GM10248 (cell line): ENCODE results near the gene CACNA1I.

Experiments used
- CTCF ChIA-PET: fragments of 300-600 bp; sonication (Branson Sonifier 250); formaldehyde crosslinking; extraction: SDS; loops from one replicate; lab custom pipeline; 2021; ENCODE audit warnings: antibody characterized with exemption; lab: Yijun Ruan, JAX
- POLR2A ChIA-PET: fragments of 350-650 bp; sonication (Branson Sonifier 250); formaldehyde crosslinking; extraction: SDS; loops from one replicate; lab custom pipeline; 2020; ENCODE audit warnings: antibody characterized with exemption; lab: Yijun Ruan, JAX
- DNase-seq: peaks from one replicate; pipeline ENCODE4 v3.0.0; 2012; ENCODE audit errors: extremely low spot score
- CTCF ChIP-seq: IDR thresholded peaks from 2 replicates; pipeline ENCODE4 v1.5.1; 2012; ENCODE audit warnings: mild to moderate bottlenecking, low read depth; ENCODE audit errors: extremely low read depth, missing control alignments, control extremely low read depth

The CACNA1I gene

DNA sequence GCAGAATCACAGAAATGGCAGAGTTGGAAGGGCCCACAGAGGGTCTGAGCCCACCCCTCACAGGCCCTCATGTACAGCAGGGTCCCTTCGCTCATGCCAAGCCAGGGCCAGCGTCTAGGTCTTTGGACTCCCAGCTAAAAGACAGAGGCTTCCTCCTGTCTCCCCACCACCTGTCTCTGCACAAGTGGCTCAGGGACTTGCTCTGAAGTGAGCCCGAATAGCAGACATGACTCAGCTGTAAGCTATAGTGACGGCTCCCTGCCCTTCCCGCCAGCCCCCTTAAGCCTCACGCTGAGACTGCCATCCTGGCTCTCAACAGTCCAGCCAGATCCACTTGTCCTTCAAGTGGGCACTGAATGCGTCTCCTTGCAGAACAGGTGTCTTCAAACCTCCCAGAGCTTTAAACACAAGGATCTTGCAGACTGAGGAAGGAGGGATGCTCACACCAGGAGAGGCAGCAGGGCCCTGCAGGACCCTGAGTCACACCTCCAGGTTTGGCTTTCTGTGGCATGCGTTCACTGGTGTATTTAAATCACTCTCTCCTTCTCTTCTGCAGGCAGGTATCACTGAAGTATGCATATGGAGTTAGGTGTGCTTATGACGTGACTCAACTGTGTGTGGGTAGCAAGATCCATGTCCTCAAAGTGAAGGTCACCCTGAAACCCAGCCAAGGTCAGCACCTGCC lies 154.9 kb downstream of the CACNA1I start:
- ChIA-PET POLR2A (no interaction called here), CTCF (interaction anchor here (0.7 kb wide), 1 partner anchor 15 kb away, joined by 3 read pairs; no protein-coding TSS in a partner anchor)
- DNase-seq, result no peak
- no peak for TF ChIP-seq CTCF

DNA sequence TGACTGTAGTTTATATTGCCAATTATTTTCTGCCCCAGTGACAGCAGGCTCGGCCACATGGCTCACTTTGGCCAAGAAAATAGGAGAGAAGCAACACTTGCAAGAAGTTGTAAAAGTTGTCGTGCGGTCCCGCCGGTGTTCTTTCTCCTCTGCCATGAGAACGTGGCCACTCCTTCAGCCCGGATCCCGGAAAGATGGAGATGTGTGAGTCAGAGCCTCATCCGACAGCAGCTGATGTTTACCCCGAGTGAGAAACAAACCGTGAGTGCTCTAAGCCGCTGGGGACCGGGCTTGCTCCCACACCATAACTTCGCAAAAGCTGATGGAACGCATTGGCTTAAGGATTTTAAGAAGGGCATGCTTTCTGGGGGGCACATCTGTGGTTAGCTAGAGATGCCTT lies 157.0 kb downstream of the CACNA1I start:
- ChIA-PET POLR2A (no interaction called here), CTCF (no interaction called here)
- TF ChIP-seq CTCF, result no peak
- DNase-seq, result no peak

DNA sequence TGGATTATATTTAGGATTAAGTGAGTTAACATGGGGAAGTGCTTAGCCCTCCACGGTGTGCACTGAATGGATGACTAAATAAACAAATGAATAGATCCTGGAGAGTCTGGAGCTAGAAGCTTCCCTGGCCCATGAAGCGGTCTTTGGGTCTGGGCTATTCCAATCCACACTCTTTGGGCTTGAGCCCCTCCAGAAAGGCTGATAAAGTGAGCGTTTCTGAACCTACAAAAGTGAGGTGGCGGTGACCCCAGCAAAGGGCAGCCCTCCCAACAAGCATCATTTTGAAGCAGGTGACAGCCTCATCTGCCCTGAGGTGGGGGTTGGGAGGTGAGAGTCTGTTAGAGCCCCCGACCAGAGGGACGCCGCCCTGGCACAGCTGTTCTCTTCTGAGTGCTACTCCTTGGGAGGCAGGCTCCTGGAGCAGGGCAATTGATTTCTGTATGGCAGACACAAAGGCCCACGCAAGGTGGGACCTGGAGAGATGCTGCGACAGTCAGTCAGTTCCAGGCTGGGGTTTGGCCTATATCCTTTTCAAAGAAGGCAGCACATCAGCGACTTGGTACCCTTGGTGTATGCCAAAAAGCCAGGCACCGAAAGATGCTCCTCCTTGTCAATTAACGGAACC lies 157.8 kb downstream of the CACNA1I start:
- peak; percentile 8 for DNase-seq
- POLR2A ChIA-PET, result no interaction called here
- CTCF ChIA-PET, result no interaction called here
- TF ChIP-seq CTCF, result no peak

- no peak for DNase-seq
- no peak for TF ChIP-seq CTCF
- CTCF ChIA-PET, result interaction anchor here (1.2 kb wide), 1 partner anchor 10 kb away, joined by 3 read pairs; no protein-coding TSS in a partner anchor
- POLR2A ChIA-PET, result no interaction called here
Observed at GRCh38 chr22:39729141-39729934, 158.8 kb downstream of the CACNA1I start.

GRCh38 chr22:39731481-39731880 lies 160.9 kb downstream of the CACNA1I start:
- no peak for DNase-seq
- POLR2A ChIA-PET, result no interaction called here
- no peak for TF ChIP-seq CTCF
- CTCF ChIA-PET, result interaction anchor here (1.2 to 1.7 kb wide), 2 partner anchors 201 to 278 kb away, joined by 3 to 5 read pairs; no protein-coding TSS in a partner anchor

- CTCF ChIA-PET, result interaction anchor here (1.7 kb wide), 1 partner anchor 201 kb away, joined by 5 read pairs; no protein-coding TSS in a partner anchor
- peak; percentile 10 for DNase-seq
- no peak for TF ChIP-seq CTCF
- POLR2A ChIA-PET, result no interaction called here
Observed at GRCh38 chr22:39731881-39732555, 161.5 kb downstream of the CACNA1I start.
